ENCODE measurements around the gene RPL28.

RPL28 gene

GRCh38 chr19:55373306-55373992 is 12.3 kb upstream of the RPL28 start:
- DNase-seq (ENCODE audit: low read depth) = no peak

DNA sequence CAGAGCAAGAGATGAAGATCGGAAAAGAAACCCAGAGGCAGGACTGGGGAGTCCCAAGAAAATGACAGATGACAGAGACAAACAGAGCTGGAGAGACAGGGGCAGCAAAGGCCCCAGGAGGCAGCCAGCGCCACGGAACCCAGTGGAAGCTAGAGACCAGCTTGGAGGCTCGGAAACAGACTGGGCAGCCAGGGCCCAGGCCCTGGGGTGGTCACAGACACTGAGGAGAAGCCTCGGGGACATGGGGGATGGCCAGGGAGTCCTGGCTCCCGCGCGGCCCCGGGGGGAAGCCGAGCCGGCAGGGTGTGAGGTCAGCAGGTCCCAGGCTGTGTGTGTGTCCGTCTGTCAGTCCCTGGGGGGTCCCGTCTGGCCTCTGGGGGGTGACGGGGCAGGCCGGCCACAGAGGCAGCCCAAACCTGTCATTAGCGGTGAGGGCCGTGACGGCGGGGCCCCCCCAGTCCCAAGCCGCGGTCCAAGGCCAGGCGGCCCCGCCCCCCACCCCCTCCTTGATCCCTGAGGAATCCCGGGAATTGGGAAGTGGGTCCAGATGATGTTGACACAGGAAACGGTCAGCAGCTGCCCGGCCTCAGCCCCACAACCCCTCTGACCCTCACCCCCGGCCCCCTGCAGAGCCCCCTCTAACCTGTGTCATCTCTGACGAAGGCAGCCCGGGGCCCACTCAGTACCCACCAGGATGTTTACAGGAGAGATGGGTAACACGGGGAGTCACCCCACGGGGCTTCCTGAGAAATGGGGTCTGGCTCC is 11.6 kb upstream of the RPL28 start:
- DNase-seq (ENCODE audit: low read depth) = no peak

GRCh38 chr19:55376241-55376933 is 9.3 kb upstream of the RPL28 start, which contains the start of gene TMEM190:
TSS of gene TMEM190 (plus strand) at chr19:55376826. CDS start at chr19:55376854, 28 bp downstream.
- no peak for DNase-seq (ENCODE audit: low read depth)

DNA sequence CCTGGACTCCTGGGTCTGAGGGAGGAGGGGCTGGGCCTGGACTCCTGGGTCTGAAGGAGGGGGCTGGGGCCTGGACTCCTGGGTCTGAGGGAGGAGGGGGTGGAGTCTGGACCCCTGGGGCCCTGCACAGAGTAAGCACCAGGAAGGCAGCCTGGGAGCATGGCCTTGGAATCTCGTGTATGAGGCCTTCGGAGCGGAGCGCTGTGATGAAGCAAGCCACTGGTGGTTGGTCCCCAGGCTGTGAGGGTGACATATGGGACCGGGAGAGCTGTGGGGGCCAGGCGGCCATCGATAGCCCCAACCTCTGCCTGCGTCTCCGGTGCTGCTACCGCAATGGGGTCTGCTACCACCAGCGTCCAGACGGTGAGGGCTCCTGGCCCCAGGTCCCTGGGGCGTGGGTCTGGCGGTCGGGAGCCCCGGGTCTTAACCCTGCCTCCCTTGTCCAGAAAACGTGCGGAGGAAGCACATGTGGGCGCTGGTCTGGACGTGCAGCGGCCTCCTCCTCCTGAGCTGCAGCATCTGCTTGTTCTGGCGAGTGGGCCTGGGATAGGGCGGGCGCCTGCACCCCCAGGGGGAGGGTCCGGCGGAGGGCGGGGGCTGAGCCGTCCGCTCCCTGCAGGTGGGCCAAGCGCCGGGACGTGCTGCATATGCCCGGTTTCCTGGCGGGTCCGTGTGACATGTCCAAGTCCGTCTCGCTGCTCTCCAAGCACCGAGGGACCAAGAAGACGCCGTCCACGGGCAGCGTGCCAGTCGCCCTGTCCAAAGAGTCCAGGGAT is 8.2 kb upstream of the RPL28 start:
- no peak for DNase-seq (ENCODE audit: low read depth)

DNA sequence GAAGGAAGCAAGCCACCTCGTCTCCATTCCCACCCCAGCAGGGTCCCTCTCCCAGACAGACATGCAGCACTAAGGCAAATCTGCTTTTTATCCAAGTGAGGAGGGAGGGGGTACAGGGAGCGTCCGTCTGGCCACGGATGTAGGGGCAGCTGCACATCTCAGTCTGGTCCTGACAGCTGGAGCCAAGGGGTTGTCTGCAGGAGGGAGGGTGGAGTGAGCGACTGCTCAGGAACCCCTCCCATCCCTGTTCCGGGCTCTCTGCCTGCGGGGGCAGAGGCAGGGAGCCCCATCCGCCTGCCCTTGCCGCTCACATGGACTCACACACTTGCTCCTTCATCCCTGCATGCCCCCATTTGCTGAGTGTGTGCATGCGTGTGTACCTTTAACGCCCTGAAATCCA is 6.6 kb upstream of the RPL28 start:
- no peak for DNase-seq (ENCODE audit: low read depth)

- DNase-seq (ENCODE audit: low read depth) = no peak
These were observed 3.7 kb upstream of the RPL28 start for GRCh38 chr19:55382013-55382412.

GRCh38 chr19:55382522-55383054 is 3.1 kb upstream of the RPL28 start:
- DNase-seq (ENCODE audit: low read depth) = no peak

GRCh38 chr19:55383279-55384130 is 2.2 kb upstream of the RPL28 start:
- no peak for DNase-seq (ENCODE audit: low read depth)

GRCh38 chr19:55384131-55384919 is 1.4 kb upstream of the RPL28 start, which contains the start of gene TMEM238:
TSS of gene TMEM238 (minus strand) at chr19:55384292. CDS start at chr19:55384259, 33 bp downstream.
- no peak for DNase-seq (ENCODE audit: low read depth)

GRCh38 chr19:55384920-55385723 is 610 bp upstream of the RPL28 start:
- DNase-seq (ENCODE audit: low read depth) = peak; percentile 96

GRCh38 chr19:55386493-55386971 is 800 bp downstream of the RPL28 start:
- DNase-seq (ENCODE audit: low read depth) = no peak

GRCh38 chr19:55387736-55388497 is 2.2 kb downstream of the RPL28 start:
- DNase-seq (ENCODE audit: low read depth) = no peak

DNA sequence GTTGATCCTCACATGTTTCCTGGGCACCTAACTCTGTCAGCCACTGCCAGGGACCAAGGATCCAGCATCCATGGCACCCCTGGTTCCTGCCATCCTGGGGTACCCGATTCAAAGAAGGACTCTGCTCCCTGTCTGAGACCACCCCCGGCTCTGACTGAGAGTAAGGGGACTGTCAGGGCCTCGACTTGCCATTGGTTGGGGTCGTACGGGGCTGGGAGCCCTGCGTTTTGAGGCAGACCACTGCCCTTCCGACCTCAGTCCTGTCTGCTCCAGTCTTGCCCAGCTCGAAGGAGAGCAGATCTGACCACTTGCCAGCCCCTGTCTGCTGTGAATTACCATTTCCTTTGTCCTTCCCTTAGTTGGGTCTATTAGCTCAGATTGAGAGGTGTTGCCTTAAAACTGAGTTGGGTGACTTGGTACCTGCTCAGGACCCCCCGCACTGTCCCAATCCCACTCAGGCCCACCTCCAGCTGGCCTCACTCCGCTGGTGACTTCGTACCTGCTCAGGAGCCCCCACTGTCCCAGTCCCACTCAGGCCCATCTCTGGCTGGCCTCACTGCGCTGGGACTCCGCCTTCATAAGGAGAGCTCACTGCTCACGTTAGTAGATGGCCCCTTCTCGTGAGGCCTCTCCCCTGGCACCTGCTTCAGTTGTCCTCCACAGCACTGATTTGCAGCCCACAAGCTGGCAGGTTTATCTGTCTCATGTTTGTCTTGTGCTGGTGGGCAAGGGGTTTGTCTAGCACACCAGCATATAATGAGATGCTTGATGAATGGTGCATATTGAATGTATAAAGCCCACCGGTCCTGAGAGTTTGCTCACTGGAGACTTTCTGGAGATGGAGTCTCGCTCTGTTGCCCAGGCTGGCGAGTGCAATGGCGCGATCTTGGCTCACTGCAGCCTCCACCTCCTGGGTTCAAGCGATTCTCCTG is 3.9 kb downstream of the RPL28 start:
- DNase-seq (ENCODE audit: low read depth) = no peak

- DNase-seq (ENCODE audit: low read depth) = no peak
These were observed 4.7 kb downstream of the RPL28 start for GRCh38 chr19:55390461-55390880.

- no peak for DNase-seq (ENCODE audit: low read depth)
These were observed 5.5 kb downstream of the RPL28 start for GRCh38 chr19:55391191-55391670.

GRCh38 chr19:55391702-55392615 is 6.2 kb downstream of the RPL28 start:
- DNase-seq (ENCODE audit: low read depth) = no peak
